GM12878 (cell line): ENCODE results near the gene LEF1. TPM values are rescaled to one million over a fixed set of nuclear protein-coding genes. Genes with fewer than 3 reads are reported as not detected.
A peak's percentile ranks its signal among the peaks of the same experiment; 100 is the strongest.

Experiments
- ATAC-seq: fragments of 200-7000 bp; cut with Tn5 transposase; 3 replicates; pipeline ENCODE4 v1.9.1; 2020; ENCODE audit warnings: mild to moderate bottlenecking, moderate library complexity
- BruUV-seq: library from RNA; stranded (reverse); fragments of 400-500 nt; replicated peaks from 2 replicates; lab custom pipeline; 2021; lab: Mats Ljungman, UMichigan
- CTCF ChIA-PET: fragments of 300-600 bp; sonication (Branson Sonifier 250); formaldehyde crosslinking; extraction: SDS; loops from one replicate; lab custom pipeline; 2021; ENCODE audit warnings: inconsistent platforms; lab: Yijun Ruan, JAX
- POLR2A ChIA-PET: fragments of 350-600 bp; formaldehyde crosslinking; extraction: SDS; loops from one replicate; lab custom pipeline; 2021; ENCODE audit warnings: inconsistent platforms; lab: Charles Lee
- RAD21 ChIA-PET: fragments of 300-600 bp; sonication (Branson Sonifier 250); formaldehyde crosslinking; loops from one replicate; lab custom pipeline; 2023; ENCODE audit warnings: antibody characterized with exemption; ENCODE audit not compliant: unreplicated experiment; lab: Charles Lee
- SMC1A ChIA-PET: fragments of 300-600 bp; sonication (Branson Sonifier 250); formaldehyde crosslinking; loops from one replicate; lab custom pipeline; 2023; ENCODE audit not compliant: unreplicated experiment, uncharacterized antibody; lab: Charles Lee
- DNase-seq: peaks from one replicate; pipeline ENCODE4 v3.0.0-alpha.2; 2011; ENCODE audit warnings: low read depth, low spot score
- FAIRE-seq: peaks from 3 replicates; lab custom pipeline; 2011; peaks lifted over from hg19 to GRCh38; lab: Jason Lieb, UNC
- H2AFZ ChIP-seq: 2 replicates; pipeline ENCODE4 v1.6.0; 2011; ENCODE audit warnings: low read depth, low read length, control low read depth; ENCODE audit not compliant: control insufficient read depth
- H3K27ac ChIP-seq: 2 replicates; pipeline ENCODE4 v1.5.1; 2011; ENCODE audit warnings: control low read depth; ENCODE audit not compliant: control insufficient read depth, insufficient read depth
- H3K27me3 ChIP-seq, 2 experiments: replicated peaks in 1 of 2; 2 replicates each; pipeline versions ENCODE4 v1.6.0 to v1.6.1; 2011; ENCODE audit warnings: low read length in 1 of 2; ENCODE audit not compliant: control insufficient read depth in 2 of 2, insufficient read depth in 2 of 2
- H3K36me3 ChIP-seq, 2 experiments: 2 replicates each; pipeline ENCODE4 v1.5.1; 2011; ENCODE audit warnings: low read length in 1 of 2; ENCODE audit not compliant: control insufficient read depth in 2 of 2, insufficient read depth in 2 of 2
- H3K4me1 ChIP-seq: 2 replicates; pipeline ENCODE4 v1.6.1; 2011; ENCODE audit warnings: mild to moderate bottlenecking, low read length, moderate library complexity, mixed read lengths; ENCODE audit not compliant: control insufficient read depth, insufficient read depth
- H3K4me2 ChIP-seq: 2 replicates; pipeline ENCODE4 v1.6.0; 2011; ENCODE audit warnings: control low read depth; ENCODE audit not compliant: control insufficient read depth, insufficient read depth
- H3K4me3 ChIP-seq: fragments of 200-600 bp; sonication (generic); 2 replicates; pipeline ENCODE4 v1.5.1; 2016
- H3K79me2 ChIP-seq: 2 replicates; pipeline ENCODE4 v1.6.0; 2011; ENCODE audit warnings: low read length; ENCODE audit not compliant: control insufficient read depth, insufficient read depth
- H3K9ac ChIP-seq: 2 replicates; pipeline ENCODE4 v1.8.0; 2011; ENCODE audit warnings: low read length, control low read depth, mixed read lengths; ENCODE audit not compliant: control insufficient read depth, insufficient read depth
- H3K9me3 ChIP-seq: replicated peaks from 3 replicates; pipeline ENCODE4 v1.5.1; 2011; ENCODE audit warnings: mild to moderate bottlenecking, low read length; ENCODE audit not compliant: control insufficient read depth, insufficient read depth
- H4K20me1 ChIP-seq: 2 replicates; pipeline ENCODE4 v1.6.0; 2011; ENCODE audit not compliant: control insufficient read depth, insufficient read depth
- CBFB ChIP-seq: IDR thresholded peaks from 2 replicates; pipeline ENCODE4 v1.6.1; 2016; ENCODE audit warnings: antibody characterized with exemption, low read depth
- CBX3 ChIP-seq: fragments of 200-600 bp; sonication (generic); IDR thresholded peaks from 2 replicates; pipeline ENCODE4 v1.6.1; 2016; ENCODE audit warnings: low read depth, borderline replicate concordance
- CEBPB ChIP-seq, 2 experiments: fragments of 150-350 bp in 1 of 2; IDR thresholded peaks; 2 replicates each; pipeline ENCODE4 v1.6.1; 2012 to 2014; ENCODE audit warnings: low read depth in 2 of 2, low read length in 2 of 2, borderline replicate concordance in 1 of 2, inconsistent platforms in 1 of 2
- CREM ChIP-seq: IDR thresholded peaks from 2 replicates; pipeline ENCODE4 v1.6.1; 2014; ENCODE audit warnings: antibody characterized with exemption, low read depth
- EP300 ChIP-seq, 2 experiments: fragments of 150-350 bp in 1 of 2; IDR thresholded peaks; 2 replicates each; pipeline ENCODE4 v1.6.1; 2011 to 2012; ENCODE audit warnings: low read depth in 2 of 2, low read length in 2 of 2, borderline replicate concordance in 1 of 2, improper control_type of control experiment in 1 of 2, inconsistent platforms in 1 of 2; ENCODE audit not compliant: control insufficient read depth in 1 of 2
- MEF2A ChIP-seq: IDR thresholded peaks from 2 replicates; pipeline ENCODE4 v1.6.1; 2011; ENCODE audit warnings: low read depth, mild to moderate bottlenecking, low read length, moderate library complexity; ENCODE audit not compliant: insufficient read depth
- NFIC ChIP-seq: IDR thresholded peaks from 2 replicates; pipeline ENCODE4 v1.6.1; 2012; ENCODE audit warnings: low read depth, mild to moderate bottlenecking, inconsistent platforms, low read length, moderate library complexity
- TBL1XR1 ChIP-seq: IDR thresholded peaks from 2 replicates; pipeline ENCODE4 v1.6.1; 2012; ENCODE audit warnings: low read depth, low read length, improper control_type of control experiment
- WRNIP1 ChIP-seq: IDR thresholded peaks from 2 replicates; pipeline ENCODE4 v1.6.1; 2011; ENCODE audit warnings: low read depth, low read length, improper control_type of control experiment, borderline replicate concordance
- ZBED1 ChIP-seq: IDR thresholded peaks from 2 replicates; pipeline ENCODE4 v1.6.1; 2016; ENCODE audit warnings: borderline replicate concordance
- WGBS: methylation state at CpG from one replicate; pipeline ENCODE4 v1.1.6; 2016; ENCODE audit warnings: low lambda C conversion rate; ENCODE audit not compliant: insufficient replicate concordance, insufficient coverage; ENCODE audit errors: missing lambda C conversion rate; 5-methylcytosine and 5-hydroxymethylcytosine counted together
- in situ Hi-C: fragments of 300-500 bp; cut with MboI; formaldehyde crosslinking; loops from 9 replicates; pipeline ENCODE4 v1.14.3; 2018; ENCODE audit warnings: mixed read lengths
- intact Hi-C: fragments of 100-400 bp; cut with micrococcal nuclease; formaldehyde crosslinking; loops from one replicate; pipeline ENCODE4 v1.14.2; 2022; ENCODE audit not compliant: unreplicated experiment
- polyA plus RNA-seq, 11 experiments: library from polyadenylated mRNA; depleted of rRNA in 4 of 11; unstranded in 6 of 11; stranded (reverse) in 5 of 11; fragments of >200 nt; fragmentation: Nextera tagmentation in 4 of 11; fragmentation: Illumina TruSeq in 1 of 11; extraction: Ambion mirVana in 4 of 11; extraction: Trizol in 1 of 11; gene quantifications; 1 replicate in 1 of 11; 2 replicates in 10 of 11; pipeline versions ENCODE4 v1.2.1 to v1.2.3, GENCODE V29; 2011 to 2016; ENCODE audit warnings: inconsistent platforms in 2 of 11, missing spikeins in 2 of 11, low read depth in 1 of 11
- total RNA-seq, 4 experiments: library from RNA; depleted of rRNA in 3 of 4; stranded (reverse); fragments of >200 nt in 3 of 4; fragmentation: Illumina TruSeq in 1 of 4; extraction: Trizol in 1 of 4; gene quantifications; 2 replicates each; pipeline versions ENCODE4 v1.2.1 to v1.2.3, GENCODE V29; 2013 to 2021
- TF ChIP-seq, protein P1 (sequence below): fragments of 450-650 bp; IDR thresholded peaks from 2 replicates; pipeline ENCODE4 v1.6.1; 2018; ENCODE audit warnings: borderline replicate concordance, mild to moderate bottlenecking; ENCODE audit not compliant: partially characterized antibody
- TF ChIP-seq, protein P2 (sequence below): fragments of 450-650 bp; IDR thresholded peaks from 2 replicates; pipeline ENCODE4 v1.6.1; 2016; ENCODE audit warnings: mild to moderate bottlenecking
- TF ChIP-seq, protein P3 (sequence below): fragments of 450-650 bp; IDR thresholded peaks from 2 replicates; pipeline ENCODE4 v1.6.1; 2016; ENCODE audit warnings: mild to moderate bottlenecking
- TF ChIP-seq, protein P4 (sequence below): fragments of 450-650 bp; formaldehyde crosslinking; IDR thresholded peaks from 2 replicates; pipeline ENCODE4 v1.4.0; 2022; ENCODE audit warnings: mild to moderate bottlenecking, moderate library complexity

The LEF1 gene
- total and polyA plus RNA-seq, 10 of the 15 experiments (the other 5 are each of a cell fraction or from before 2014, with no cell fraction given): 10.2 to 38.1 (median 19.5) TPM

DNA sequence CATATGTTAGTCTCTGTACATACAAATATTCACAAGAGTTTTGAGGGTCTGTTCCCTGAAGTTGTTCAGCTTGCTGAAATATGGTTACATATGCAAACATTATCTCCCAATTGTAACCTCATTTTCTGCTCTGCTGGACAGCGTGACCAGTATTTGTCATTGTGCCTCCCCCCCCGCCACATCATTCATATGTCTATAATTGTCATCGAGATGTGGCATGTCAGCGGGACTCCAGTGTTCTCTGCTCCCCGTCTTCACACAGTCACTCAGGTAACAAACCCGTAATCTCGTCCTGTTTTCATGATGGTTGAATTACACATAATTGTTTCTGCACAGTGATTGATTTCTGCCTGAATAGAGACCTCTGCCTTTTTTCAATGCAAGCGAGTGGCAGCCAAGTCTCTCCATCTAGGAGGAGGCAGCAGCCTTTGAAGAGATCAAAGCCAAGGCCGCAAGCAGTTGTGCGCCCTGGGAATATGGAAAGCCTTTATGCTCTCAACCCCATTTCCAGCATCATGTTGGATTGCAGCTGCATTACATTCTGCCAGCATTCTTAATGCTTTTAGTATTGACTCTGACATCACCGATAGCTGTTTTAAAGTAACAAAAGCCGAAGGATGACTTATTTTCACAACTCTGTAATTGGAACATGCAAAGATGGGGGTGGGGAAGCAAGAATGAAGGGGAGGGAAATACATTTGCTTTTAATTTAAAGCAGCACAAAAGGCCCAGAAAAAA is 27.4 kb downstream of the LEF1 start:
- ATAC-seq: peak; percentile 69
- no peak overlapping the region for H3K4me3 ChIP-seq
- TF ChIP-seq, protein P1, sequence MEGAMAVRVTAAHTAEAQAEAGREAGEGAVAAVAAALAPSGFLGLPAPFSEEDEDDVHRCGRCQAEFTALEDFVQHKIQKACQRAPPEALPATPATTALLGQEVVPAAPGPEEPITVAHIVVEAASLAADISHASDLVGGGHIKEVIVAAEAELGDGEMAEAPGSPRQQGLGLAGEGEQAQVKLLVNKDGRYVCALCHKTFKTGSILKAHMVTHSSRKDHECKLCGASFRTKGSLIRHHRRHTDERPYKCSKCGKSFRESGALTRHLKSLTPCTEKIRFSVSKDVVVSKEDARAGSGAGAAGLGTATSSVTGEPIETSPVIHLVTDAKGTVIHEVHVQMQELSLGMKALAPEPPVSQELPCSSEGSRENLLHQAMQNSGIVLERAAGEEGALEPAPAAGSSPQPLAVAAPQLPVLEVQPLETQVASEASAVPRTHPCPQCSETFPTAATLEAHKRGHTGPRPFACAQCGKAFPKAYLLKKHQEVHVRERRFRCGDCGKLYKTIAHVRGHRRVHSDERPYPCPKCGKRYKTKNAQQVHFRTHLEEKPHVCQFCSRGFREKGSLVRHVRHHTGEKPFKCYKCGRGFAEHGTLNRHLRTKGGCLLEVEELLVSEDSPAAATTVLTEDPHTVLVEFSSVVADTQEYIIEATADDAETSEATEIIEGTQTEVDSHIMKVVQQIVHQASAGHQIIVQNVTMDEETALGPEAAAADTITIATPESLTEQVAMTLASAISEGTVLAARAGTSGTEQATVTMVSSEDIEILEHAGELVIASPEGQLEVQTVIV: no peak
- no peak for TF ChIP-seq CBX3
- TF ChIP-seq EP300 (IDR thresholded peaks at IDR 0.05; ENCODE audit: borderline replicate concordance in 1 of 2, control insufficient read depth in 1 of 2, low read depth in 2 of 2, low read length in 2 of 2): no peak; a peak in 1 of 4 replicates
- TF ChIP-seq, protein P2, sequence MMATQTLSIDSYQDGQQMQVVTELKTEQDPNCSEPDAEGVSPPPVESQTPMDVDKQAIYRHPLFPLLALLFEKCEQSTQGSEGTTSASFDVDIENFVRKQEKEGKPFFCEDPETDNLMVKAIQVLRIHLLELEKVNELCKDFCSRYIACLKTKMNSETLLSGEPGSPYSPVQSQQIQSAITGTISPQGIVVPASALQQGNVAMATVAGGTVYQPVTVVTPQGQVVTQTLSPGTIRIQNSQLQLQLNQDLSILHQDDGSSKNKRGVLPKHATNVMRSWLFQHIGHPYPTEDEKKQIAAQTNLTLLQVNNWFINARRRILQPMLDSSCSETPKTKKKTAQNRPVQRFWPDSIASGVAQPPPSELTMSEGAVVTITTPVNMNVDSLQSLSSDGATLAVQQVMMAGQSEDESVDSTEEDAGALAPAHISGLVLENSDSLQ: peak; percentile 42; the same call in 1 of the 2 replicates
- TF ChIP-seq ZBED1: peak; percentile 24; the same call in 1 of the 2 replicates
- TF ChIP-seq, protein P3, sequence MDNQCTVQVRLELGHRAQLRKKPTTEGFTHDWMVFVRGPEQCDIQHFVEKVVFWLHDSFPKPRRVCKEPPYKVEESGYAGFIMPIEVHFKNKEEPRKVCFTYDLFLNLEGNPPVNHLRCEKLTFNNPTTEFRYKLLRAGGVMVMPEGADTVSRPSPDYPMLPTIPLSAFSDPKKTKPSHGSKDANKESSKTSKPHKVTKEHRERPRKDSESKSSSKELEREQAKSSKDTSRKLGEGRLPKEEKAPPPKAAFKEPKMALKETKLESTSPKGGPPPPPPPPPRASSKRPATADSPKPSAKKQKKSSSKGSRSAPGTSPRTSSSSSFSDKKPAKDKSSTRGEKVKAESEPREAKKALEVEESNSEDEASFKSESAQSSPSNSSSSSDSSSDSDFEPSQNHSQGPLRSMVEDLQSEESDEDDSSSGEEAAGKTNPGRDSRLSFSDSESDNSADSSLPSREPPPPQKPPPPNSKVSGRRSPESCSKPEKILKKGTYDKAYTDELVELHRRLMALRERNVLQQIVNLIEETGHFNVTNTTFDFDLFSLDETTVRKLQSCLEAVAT: 0 out of 2 replicates have a peak, but pooled peaks have one; percentile 25
- TF ChIP-seq NFIC: peak; percentile 48; the same call in 1 of the 2 replicates
- 0 out of 2 replicates have a peak, but pooled peaks have one; percentile 8 for TF ChIP-seq MEF2A
- TF ChIP-seq CBFB: no peak
- TF ChIP-seq, protein P4, sequence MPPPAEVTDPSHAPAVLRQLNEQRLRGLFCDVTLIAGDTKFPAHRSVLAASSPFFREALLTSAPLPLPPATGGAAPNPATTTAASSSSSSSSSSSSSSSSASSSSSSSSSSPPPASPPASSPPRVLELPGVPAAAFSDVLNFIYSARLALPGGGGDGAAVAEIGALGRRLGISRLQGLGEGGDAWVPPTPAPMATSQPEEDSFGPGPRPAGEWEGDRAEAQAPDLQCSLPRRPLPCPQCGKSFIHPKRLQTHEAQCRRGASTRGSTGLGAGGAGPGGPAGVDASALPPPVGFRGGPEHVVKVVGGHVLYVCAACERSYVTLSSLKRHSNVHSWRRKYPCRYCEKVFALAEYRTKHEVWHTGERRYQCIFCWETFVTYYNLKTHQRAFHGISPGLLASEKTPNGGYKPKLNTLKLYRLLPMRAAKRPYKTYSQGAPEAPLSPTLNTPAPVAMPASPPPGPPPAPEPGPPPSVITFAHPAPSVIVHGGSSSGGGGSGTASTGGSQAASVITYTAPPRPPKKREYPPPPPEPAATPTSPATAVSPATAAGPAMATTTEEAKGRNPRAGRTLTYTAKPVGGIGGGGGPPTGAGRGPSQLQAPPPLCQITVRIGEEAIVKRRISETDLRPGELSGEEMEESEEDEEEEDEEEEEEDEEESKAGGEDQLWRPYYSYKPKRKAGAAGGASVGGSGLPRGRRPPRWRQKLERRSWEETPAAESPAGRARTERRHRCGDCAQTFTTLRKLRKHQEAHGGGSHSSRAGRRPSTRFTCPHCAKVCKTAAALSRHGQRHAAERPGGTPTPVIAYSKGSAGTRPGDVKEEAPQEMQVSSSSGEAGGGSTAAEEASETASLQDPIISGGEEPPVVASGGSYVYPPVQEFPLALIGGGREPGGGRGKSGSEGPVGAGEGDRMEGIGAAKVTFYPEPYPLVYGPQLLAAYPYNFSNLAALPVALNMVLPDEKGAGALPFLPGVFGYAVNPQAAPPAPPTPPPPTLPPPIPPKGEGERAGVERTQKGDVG (CRISPR knock-in tag): no peak
- TF ChIP-seq WRNIP1: no peak
- TF ChIP-seq CEBPB (IDR thresholded peaks at IDR 0.05; ENCODE audit: borderline replicate concordance in 1 of 2, low read depth in 2 of 2, low read length in 2 of 2): no peak
- TF ChIP-seq TBL1XR1: no peak
- TF ChIP-seq CREM: peak; percentile 70; the same call in 1 of the 2 replicates

More for the DNA sequence above, 27.4 kb downstream of the LEF1 start:
- Histone ChIP-seq H3K9ac (no peak overlapping the region), H3K27ac (no peak overlapping the region), H3K4me1 (no peaks in the 10 kb centered on the region), H2AFZ (no peak overlapping the region), H3K27me3 (no peaks in the 10 kb centered on the region), H3K36me3 (no peaks in the 10 kb centered on the region), H4K20me1 (no peaks in the 10 kb centered on the region), H3K79me2 (no peaks in the 10 kb centered on the region), H3K9me3 (no peaks in the 10 kb centered on the region), H3K4me2 (no peak overlapping the region)
- no peak for DNase-seq
- 34% methylated on average over 12 of the region's 12 CpGs for WGBS
- ChIA-PET POLR2A (interaction anchor here (1.2 kb wide), 1 partner anchor 11 kb away, joined by 4 read pairs; no protein-coding TSS in a partner anchor), SMC1A (interaction anchor here (0.7 to 5.8 kb wide), 4 partner anchors 11 to 69 kb away, joined by 3 to 44 read pairs (median 4); no protein-coding TSS in a partner anchor), RAD21 (no interaction called here), CTCF (no interaction called here)
- BruUV-seq: no TSS peak
- intact Hi-C loops (no loop called here), in situ Hi-C loops (no loop called here)
- FAIRE-seq: no peak
